Stimulated activated CD4-positive, alpha-beta T cell treated with anti-CD3 and anti-CD28 coated beads, Interleukin-4, amount 100 ng/mL, for 48 hours (primary cell): ENCODE data around the gene GIPC3.

Experiments used
- DNase-seq, 2 donors: peaks; one replicate each; pipeline ENCODE4 v3.0.0-alpha.2; 2020; ENCODE audit warnings: low read depth in 2 of 2

GIPC3 gene

GRCh38 chr19:3585301-3586126 lies at the start of gene GIPC3:
Gene GIPC3 (plus strand): TSS chr19:3585478. CDS start chr19:3585598, 120 bp downstream.
- DNase-seq: no peak

- DNase-seq: no peak
Measured at GRCh38 chr19:3535563-3535965, 49.7 kb upstream of the GIPC3 start.

GRCh38 chr19:3535981-3536380 lies 49.3 kb upstream of the GIPC3 start:
- DNase-seq: no peak

- no peak for DNase-seq
Measured at GRCh38 chr19:3536429-3537100, 48.7 kb upstream of the GIPC3 start.

GRCh38 chr19:3537101-3537437 lies 48.2 kb upstream of the GIPC3 start:
- no peak for DNase-seq

- no peak for DNase-seq
Measured at GRCh38 chr19:3537438-3538240, 47.6 kb upstream of the GIPC3 start.

GRCh38 chr19:3538258-3538929 lies 46.9 kb upstream of the GIPC3 start:
- no peak for DNase-seq

- DNase-seq: no peak
Measured at GRCh38 chr19:3538965-3539755, 46.1 kb upstream of the GIPC3 start, which contains the start of gene TEKTIP1. Gene TEKTIP1 (plus strand): TSS chr19:3539174. CDS start chr19:3539178, 4 bp downstream.

GRCh38 chr19:3539756-3540118 lies 45.5 kb upstream of the GIPC3 start:
- no peak for DNase-seq

- DNase-seq: no peak
Measured at GRCh38 chr19:3543150-3544057, 41.9 kb upstream of the GIPC3 start.

- no peak for DNase-seq
Measured at GRCh38 chr19:3544058-3544376, 41.3 kb upstream of the GIPC3 start.

GRCh38 chr19:3544742-3545668 lies 40.3 kb upstream of the GIPC3 start:
- DNase-seq: peak; percentile 71 to 89

- no peak for DNase-seq
Measured at GRCh38 chr19:3545669-3546034, 39.6 kb upstream of the GIPC3 start.

- DNase-seq: no peak
Measured at GRCh38 chr19:3546119-3546518, 39.2 kb upstream of the GIPC3 start.

GRCh38 chr19:3547301-3547731 lies 38.0 kb upstream of the GIPC3 start:
- peak in 1 of 2 donors; percentile 26 for DNase-seq

- DNase-seq: no peak
Measured at GRCh38 chr19:3547767-3548282, 37.5 kb upstream of the GIPC3 start.

- no peak for DNase-seq
Measured at GRCh38 chr19:3548606-3549005, 36.7 kb upstream of the GIPC3 start.

- DNase-seq: no peak
Measured at GRCh38 chr19:3549816-3550215, 35.5 kb upstream of the GIPC3 start.
